Neural cell (in vitro differentiated cells): ENCODE data around the gene P2RX6. TPM values are rescaled to one million over a fixed set of nuclear protein-coding genes. Genes with fewer than 3 reads are reported as not detected.

Source experiments
- H2AFZ ChIP-seq: fragments of 200-600, 300-800 bp; sonication (generic), shearing (Covaris generic); 2 replicates; pipeline ENCODE4 v1.6.0; 2014; ENCODE audit warnings: low read depth, mild to moderate bottlenecking, antibody characterized with exemption, low read length, moderate library complexity
- H3F3A ChIP-seq: fragments of 200-600 bp; shearing (Covaris generic); 2 replicates; pipeline ENCODE4 v1.6.1; 2016; ENCODE audit warnings: mild to moderate bottlenecking, moderate library complexity, mixed read lengths, antibody characterized with exemption, low read length; ENCODE audit not compliant: insufficient read depth, poor library complexity, severe bottlenecking
- H3K27ac ChIP-seq: fragments of 200-600, 300-800 bp; sonication (generic), shearing (Covaris generic); 2 replicates; pipeline ENCODE4 v1.5.1; 2014; ENCODE audit warnings: mild to moderate bottlenecking, low read length, moderate library complexity
- H3K27me3 ChIP-seq: fragments of 300-800, 200-600 bp; sonication (generic), shearing (Covaris generic); 2 replicates; pipeline ENCODE4 v1.6.0; 2014; ENCODE audit warnings: mild to moderate bottlenecking, low read depth, low read length, moderate library complexity; ENCODE audit not compliant: insufficient read depth
- H3K36me3 ChIP-seq: fragments of 300-800, 200-600 bp; sonication (generic), shearing (Covaris generic); 2 replicates; pipeline ENCODE4 v1.5.1; 2014; ENCODE audit warnings: mild to moderate bottlenecking, antibody characterized with exemption, low read length, moderate library complexity; ENCODE audit not compliant: insufficient read depth
- H3K4me2 ChIP-seq: fragments of 300-800, 200-600 bp; sonication (generic), shearing (Covaris generic); 2 replicates; pipeline ENCODE4 v1.6.0; 2014; ENCODE audit warnings: mild to moderate bottlenecking, low read length
- H3K4me3 ChIP-seq: fragments of 300-800, 200-600 bp; sonication (generic), shearing (Covaris generic); 2 replicates; pipeline ENCODE4 v1.5.1; 2014; ENCODE audit warnings: mild to moderate bottlenecking, low read length, moderate library complexity
- H3K79me2 ChIP-seq: fragments of 200-600 bp; shearing (Covaris generic); replicated peaks from 2 replicates; pipeline ENCODE4 v1.6.0; 2014; ENCODE audit warnings: mild to moderate bottlenecking, low read length, moderate library complexity; ENCODE audit not compliant: insufficient read depth
- H3K9ac ChIP-seq: fragments of 300-800, 200-600 bp; sonication (generic), shearing (Covaris generic); 2 replicates; pipeline ENCODE4 v1.6.1; 2016; ENCODE audit warnings: mild to moderate bottlenecking, low read length, mixed read lengths
- H3K9me2 ChIP-seq: fragments of 200-600 bp; shearing (Covaris generic); 2 replicates; pipeline ENCODE4 v1.6.1; 2016; ENCODE audit warnings: mild to moderate bottlenecking, low read length, mixed read lengths; ENCODE audit not compliant: insufficient read depth
- H3K9me3 ChIP-seq: fragments of 200-600, 300-800 bp; sonication (generic), shearing (Covaris generic); 2 replicates; pipeline ENCODE4 v1.6.1; 2016; ENCODE audit warnings: mild to moderate bottlenecking, mixed run types, low read length, moderate library complexity, mixed read lengths
- H4K20me1 ChIP-seq: fragments of 200-600 bp; shearing (Covaris generic); 2 replicates; pipeline ENCODE4 v1.6.1; 2016; ENCODE audit warnings: mild to moderate bottlenecking, mixed run types; ENCODE audit not compliant: insufficient read depth
- CTCF ChIP-seq: fragments of 450-650 bp; IDR thresholded peaks from 2 replicates; pipeline ENCODE4 v1.5.1; 2014; ENCODE audit warnings: antibody characterized with exemption, mild to moderate bottlenecking, moderate library complexity; ENCODE audit not compliant: poor library complexity, severe bottlenecking
- EP300 ChIP-seq: fragments of 450-650 bp; conservative IDR thresholded peaks from 2 replicates; pipeline ENCODE4 v1.6.1; 2014; ENCODE audit warnings: antibody characterized with exemption, mild to moderate bottlenecking, moderate library complexity; ENCODE audit not compliant: poor library complexity, severe bottlenecking
- EZH2 ChIP-seq: fragments of 200-600, 300-800 bp; shearing (Covaris generic), sonication (generic); IDR thresholded peaks from 2 replicates; pipeline ENCODE4 v1.6.1; 2014; ENCODE audit warnings: antibody characterized with exemption, low read length, borderline replicate concordance, mild to moderate bottlenecking; ENCODE audit not compliant: insufficient read depth, poor library complexity, severe bottlenecking
- MXI1 ChIP-seq: fragments of 450-650 bp; conservative IDR thresholded peaks from 2 replicates; pipeline ENCODE4 v1.6.1; 2014; ENCODE audit warnings: antibody characterized with exemption, mild to moderate bottlenecking; ENCODE audit not compliant: poor library complexity, severe bottlenecking
- POLR2AphosphoS5 ChIP-seq: IDR thresholded peaks from 2 replicates; pipeline ENCODE4 v1.6.1; 2012
- RAD21 ChIP-seq: fragments of 450-650 bp; conservative IDR thresholded peaks from 2 replicates; pipeline ENCODE4 v1.6.1; 2014; ENCODE audit warnings: antibody characterized with exemption, mild to moderate bottlenecking, moderate library complexity
- REST ChIP-seq: IDR thresholded peaks from 2 replicates; pipeline ENCODE4 v1.6.1; 2012; ENCODE audit warnings: borderline replicate concordance
- SMC3 ChIP-seq: fragments of 450-650 bp; conservative IDR thresholded peaks from 2 replicates; pipeline ENCODE4 v1.6.1; 2014; ENCODE audit warnings: antibody characterized with exemption, mild to moderate bottlenecking, moderate library complexity; ENCODE audit not compliant: poor library complexity
- TAF1 ChIP-seq: IDR thresholded peaks from 2 replicates; pipeline ENCODE4 v1.6.1; 2012; ENCODE audit warnings: low read depth
- polyA plus RNA-seq: library from polyadenylated mRNA; depleted of rRNA; stranded (reverse); fragments of >200 nt; gene quantifications from 2 replicates; pipeline ENCODE4 v1.2.3, GENCODE V29; 2014

The P2RX6 gene
- polyA plus RNA-seq, 1 donor from 2014 or later: 0.17 TPM

- Histone ChIP-seq H3K79me2 (no peaks in the 10 kb centered on the region), H3K36me3 (no peaks in the 10 kb centered on the region), H3K4me2 (no peak overlapping the region), H3K9me2 (no peaks in the 10 kb centered on the region), H3K9ac (no peak overlapping the region), H2AFZ (no peak overlapping the region), H3K9me3 (no peaks in the 10 kb centered on the region), H3K27ac (no peak overlapping the region), H3F3A (no peaks in the 10 kb centered on the region), H4K20me1 (no peaks in the 10 kb centered on the region), H3K27me3 (no peaks in the 10 kb centered on the region), H3K4me3 (no peak overlapping the region)
- TF ChIP-seq SMC3: no peak
- TF ChIP-seq POLR2AphosphoS5: no peak
- no peak for TF ChIP-seq RAD21
- TF ChIP-seq CTCF: no peak
- no peak for TF ChIP-seq EP300
- TF ChIP-seq EZH2: no peak
- TF ChIP-seq REST: no peak
- no peak for TF ChIP-seq TAF1
- no peak for TF ChIP-seq MXI1
Measured at GRCh38 chr22:21075516-21076138, 60.7 kb downstream of the P2RX6 start.

GRCh38 chr22:21076912-21077625 lies 62.1 kb downstream of the P2RX6 start:
- TF ChIP-seq REST (no peak), CTCF (no peak), POLR2AphosphoS5 (no peak), MXI1 (no peak), EP300 (no peak), RAD21 (no peak), TAF1 (no peak), SMC3 (no peak), EZH2 (no peak)
- Histone ChIP-seq H3K9me2 (no peaks in the 10 kb centered on the region), H4K20me1 (no peaks in the 10 kb centered on the region), H3K27ac (no peak overlapping the region), H3F3A (no peaks in the 10 kb centered on the region), H3K4me3 (no peak overlapping the region), H3K79me2 (no peaks in the 10 kb centered on the region), H3K36me3 (no peaks in the 10 kb centered on the region), H3K9me3 (no peaks in the 10 kb centered on the region), H3K9ac (no peak overlapping the region), H3K27me3 (no peaks in the 10 kb centered on the region), H2AFZ (no peak overlapping the region), H3K4me2 (no peak overlapping the region)
